Dedifferentiated amniotic fluid mesenchymal stem cell (primary cell): ENCODE data around the gene RAVER1.
"Not testable (repeated sequence)": the region's sequence is repeated elsewhere in the genome, so short reads cannot be mapped to it uniquely, and the experiment has no call there.

Experiments used
- DNase-seq: peaks from one replicate; pipeline ENCODE4 v3.0.0-alpha.2; 2016; ENCODE audit errors: extremely low spot score

RAVER1 gene, protein sequence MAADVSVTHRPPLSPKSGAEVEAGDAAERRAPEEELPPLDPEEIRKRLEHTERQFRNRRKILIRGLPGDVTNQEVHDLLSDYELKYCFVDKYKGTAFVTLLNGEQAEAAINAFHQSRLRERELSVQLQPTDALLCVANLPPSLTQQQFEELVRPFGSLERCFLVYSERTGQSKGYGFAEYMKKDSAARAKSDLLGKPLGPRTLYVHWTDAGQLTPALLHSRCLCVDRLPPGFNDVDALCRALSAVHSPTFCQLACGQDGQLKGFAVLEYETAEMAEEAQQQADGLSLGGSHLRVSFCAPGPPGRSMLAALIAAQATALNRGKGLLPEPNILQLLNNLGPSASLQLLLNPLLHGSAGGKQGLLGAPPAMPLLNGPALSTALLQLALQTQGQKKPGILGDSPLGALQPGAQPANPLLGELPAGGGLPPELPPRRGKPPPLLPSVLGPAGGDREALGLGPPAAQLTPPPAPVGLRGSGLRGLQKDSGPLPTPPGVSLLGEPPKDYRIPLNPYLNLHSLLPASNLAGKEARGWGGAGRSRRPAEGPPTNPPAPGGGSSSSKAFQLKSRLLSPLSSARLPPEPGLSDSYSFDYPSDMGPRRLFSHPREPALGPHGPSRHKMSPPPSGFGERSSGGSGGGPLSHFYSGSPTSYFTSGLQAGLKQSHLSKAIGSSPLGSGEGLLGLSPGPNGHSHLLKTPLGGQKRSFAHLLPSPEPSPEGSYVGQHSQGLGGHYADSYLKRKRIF

DNA sequence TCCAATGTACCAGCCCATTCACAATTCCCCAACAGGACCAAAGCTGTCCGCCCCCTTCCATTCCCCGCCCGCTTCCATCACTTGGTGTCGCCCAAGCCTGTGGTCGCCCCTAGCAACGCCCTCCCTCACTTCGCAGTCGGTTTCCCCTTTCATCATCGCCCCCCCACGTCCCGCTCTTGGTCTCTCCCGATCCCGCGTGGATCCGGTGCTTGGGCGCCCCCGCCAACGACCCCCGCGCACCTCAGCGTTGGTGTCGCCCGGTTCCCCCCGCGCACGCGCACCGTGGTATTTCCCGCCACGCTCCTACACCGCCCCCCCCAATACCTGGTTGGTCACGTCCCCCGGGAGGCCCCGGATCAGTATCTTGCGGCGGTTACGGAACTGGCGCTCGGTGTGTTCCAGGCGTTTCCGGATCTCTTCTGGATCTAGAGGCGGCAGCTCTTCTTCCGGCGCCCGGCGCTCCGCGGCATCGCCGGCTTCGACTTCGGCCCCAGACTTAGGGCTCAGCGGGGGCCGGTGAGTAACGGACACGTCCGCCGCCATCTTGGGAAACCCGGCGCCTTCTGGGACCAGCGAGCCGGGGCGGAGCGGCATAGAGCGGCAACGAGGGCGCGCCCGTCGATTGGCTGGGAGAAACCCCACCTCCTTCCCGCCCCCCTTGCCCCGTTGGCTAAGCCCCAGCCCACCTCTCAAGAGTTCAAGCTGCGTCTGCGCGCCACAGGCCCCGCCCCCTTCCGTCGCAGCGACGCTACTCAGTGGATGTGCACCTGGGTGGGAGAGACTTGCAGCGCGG lies at the start of gene RAVER1:
Gene RAVER1 (minus strand): TSS at position 565 of the 793 bp plus-strand sequence. CDS start 22 bp downstream, at position 543.
- peak; percentile 96 for DNase-seq

DNA sequence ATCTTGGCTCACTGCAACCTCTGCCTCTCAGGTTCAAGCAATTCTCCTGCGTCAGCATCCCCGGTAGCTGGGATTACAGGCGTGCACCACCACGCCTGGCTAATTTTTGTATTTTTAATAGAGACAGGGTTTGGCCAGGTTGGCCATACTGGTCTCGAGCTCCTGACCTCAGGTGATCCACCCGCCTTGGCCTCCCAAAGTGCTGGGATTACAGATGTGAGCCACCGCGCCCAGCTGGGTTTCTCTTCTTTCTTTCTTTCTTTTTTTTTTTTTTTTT lies 49.8 kb upstream of the RAVER1 start:
- not testable (repeated sequence) for DNase-seq

DNA sequence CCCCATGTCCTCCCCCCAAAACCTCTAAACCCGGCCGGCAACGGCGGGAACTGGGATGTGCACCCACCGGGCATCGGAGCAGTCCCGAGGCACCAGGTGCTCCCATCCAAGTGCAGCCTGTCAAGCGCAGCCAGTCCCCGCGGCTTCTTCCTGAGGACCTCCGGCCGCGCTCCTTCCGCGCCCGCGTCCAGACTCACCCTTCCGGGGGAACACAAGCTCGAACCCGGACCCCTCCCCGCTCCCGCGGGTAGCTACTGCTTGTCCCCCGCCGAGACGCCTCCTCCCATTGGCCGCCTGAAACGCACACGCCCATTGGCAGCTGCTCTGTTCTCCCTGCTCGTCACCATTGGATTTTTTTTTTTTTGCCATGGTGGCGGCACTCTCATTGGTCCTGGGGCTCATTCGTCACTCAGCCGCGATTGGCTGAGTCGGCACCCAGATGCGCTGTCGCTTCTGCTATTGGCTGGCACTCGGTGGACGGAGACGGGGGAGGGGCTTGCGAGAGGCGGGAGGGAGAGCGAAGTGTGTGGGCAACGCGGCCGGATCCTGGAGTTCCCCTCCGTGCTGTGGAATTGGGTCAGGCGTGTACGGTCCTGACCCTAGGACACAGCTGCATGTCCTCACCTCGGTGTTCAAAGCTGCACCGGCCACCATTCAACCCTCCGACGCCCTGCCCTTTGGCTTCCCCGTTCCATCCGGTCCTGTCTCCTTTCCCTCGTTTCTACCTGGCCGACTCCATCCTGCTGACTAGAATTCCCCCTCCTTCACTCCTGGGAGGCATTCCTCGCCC lies 47.2 kb upstream of the RAVER1 start, which contains the start of gene TYK2:
Gene TYK2 (minus strand): TSS at position 260 of the 790 bp plus-strand sequence. CDS start 2,166 bp downstream, outside the sequence.
- DNase-seq: peak; percentile 98

DNA sequence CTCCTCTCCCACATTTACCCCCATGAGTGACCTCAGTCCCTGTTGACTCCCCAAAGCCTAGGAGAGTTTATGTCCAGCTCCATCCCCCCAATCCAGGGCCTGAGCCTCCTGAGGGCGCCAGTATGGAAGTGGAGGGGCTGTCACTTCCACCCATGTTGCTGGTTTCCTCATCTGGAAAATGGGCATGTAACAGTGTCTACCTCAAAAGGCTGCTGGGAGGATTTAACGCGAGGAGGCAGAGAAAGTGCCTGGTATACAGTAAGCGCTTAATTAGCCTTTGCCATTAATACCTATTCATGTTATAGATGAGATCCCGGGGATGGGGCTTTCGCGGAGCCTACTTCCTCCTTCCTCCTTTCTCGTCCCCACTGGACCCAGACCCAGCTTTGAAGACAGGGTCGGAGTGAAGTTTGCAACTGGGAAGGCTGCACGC lies 46.6 kb upstream of the RAVER1 start:
- no peak for DNase-seq

DNA sequence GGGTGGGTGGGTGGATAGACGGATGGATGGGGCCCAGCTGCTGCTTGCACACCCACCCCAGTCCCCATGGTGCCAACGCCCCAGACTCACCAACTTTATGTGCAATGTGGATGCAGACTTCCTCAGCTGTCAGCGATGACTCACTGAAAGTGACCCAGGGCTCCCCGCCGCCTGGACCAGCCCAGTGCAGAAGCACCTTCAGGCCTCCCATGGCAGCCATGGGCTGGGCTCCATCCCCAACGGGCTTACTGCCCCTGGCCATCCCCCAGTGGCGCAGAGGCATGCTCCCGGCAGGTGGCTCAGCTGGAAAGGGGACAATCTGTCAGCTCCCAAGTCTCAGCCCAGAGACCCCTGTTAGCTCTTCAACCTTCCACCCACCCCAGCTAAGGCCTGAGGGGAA lies 44.8 kb upstream of the RAVER1 start:
- no peak for DNase-seq

DNA sequence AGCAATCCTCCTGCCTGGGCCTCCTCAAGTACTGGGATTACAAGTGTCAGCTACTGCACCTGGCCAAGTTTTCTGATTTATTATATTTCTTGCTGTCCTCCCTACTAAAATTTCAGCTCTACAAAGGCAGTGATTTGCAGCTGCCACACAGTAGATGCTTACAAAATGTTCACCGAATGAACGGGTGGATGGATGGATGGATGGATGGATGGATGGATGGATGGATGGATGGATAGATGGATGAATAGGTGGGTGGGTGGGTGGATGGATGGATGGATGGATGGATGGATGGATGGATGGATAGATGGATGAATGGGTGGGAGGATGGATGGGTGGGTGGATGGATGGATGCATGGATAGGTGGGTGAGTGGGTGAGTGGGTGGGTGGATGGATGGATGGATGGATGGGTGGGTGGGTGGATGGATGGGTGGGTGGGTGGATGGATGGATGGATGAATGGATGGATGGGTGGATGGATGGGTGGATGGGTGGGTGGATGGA lies 43.9 kb upstream of the RAVER1 start:
- DNase-seq: not testable (repeated sequence)

DNA sequence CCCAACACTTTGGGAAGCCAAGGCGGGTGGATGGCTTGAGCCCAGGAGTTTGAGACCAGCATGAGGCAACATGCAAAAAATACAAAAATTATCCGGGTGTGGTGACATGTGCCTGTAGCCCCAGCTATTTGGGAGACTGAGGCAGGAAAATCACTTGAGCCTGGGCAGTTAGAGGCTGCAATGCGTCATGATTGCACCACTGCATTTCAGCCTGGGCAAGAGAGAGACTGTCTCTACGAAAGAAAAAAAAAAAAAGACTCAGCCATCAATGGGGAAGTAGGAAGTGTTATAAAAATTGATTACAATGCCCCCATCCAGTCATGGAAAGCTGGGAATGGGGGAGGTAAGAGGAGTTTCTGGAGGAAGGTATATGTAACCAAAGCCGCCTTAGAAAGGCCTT lies 41.6 kb upstream of the RAVER1 start:
- DNase-seq: no peak

DNA sequence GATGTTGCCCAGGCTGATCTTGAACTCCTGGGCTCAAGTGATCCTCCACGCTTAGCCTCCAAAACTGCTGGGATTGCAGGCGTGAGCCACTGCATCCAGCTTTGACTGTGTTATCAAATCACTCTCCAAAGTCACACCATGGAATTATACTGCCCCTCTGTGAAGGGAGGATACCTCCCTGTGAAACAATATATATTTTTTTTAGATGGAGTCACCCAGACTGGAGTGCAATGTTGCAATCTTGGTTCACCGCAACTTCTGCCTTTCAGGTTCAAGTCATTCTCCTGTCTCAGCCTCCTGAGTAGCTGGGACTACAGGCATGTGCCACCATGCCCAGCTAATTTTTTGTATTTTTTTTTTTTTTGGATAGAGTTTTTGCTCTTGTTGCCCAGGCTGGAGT lies 39.4 kb upstream of the RAVER1 start:
- DNase-seq: no peak

DNA sequence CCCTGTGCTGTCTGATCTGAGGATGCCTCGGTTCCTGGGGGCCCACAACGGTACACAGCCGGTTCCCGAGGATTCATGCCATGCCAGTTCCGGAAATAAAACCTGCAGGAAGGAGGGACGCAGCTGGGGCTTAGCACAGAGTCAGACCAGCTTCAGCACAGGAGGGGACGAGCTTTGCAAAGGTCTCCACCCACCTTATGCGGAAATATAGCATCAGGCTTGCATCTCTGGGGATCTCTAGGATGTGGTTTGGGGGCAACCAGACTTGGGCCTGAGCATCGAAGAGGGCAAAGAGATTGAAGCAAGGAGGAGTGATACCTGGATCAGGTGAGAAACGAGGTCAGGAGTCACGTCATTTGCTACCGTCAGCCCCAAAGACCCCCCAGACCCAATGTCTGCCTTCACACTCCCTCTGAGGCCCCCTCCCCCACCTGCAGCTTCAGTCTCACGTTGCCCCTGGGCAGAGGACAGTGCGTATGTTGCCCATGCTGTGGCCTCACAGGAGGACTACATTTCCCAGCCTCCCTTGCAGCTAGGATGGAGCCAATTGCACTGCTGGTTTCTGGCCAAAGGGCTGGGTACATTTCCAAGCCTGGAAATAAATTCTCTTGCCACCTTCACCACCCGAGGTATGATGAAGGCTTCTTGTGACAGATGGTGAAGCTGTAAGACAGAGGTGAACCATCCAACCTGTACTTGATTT lies 34.9 kb upstream of the RAVER1 start:
- DNase-seq: no peak

DNA sequence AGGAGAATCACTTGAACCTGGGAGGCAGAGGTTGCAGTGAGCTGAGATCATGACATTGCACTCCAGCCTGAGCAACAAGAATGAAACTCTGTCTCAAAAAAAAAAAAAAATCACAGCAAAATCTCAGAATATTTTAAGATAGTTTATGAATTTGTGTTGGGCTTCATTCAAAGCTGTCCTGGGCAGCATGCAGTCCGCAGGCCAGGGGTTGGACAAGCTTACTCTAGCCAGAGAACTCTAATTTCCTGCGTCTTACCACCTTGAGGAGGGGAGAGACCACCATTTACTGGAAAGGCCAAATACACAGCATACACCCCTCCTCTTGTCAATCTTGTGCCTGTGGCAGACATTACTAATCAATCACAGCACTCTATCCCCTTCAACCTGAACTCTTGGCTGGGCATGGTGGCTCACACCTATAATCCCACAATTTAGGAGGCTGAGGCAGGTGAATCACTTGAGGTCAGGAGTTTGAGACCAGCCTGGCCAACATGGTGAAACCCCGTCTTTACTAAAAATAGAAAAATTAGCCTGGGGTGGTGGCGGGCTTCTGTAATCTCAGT lies 33.7 kb upstream of the RAVER1 start:
- not testable (repeated sequence) for DNase-seq

DNA sequence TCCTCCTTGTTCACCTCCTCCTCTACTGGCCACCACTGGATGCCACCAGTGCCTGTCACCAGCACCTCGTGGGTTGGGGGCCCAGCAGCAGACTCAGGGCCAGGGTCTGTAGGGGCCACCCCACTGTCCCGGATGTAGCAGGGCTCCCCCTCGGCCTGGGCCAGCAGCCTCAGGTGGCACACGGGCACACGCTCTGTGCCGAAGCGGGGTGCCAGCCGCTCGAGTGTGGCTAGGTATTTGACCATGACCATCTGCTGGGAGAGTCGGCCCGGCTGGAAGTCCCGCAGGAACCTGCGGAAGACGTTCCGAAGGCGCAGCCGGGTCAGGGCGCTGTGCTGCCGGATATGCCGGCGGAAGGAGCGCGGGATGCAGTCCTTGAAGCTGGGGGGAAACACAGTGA lies 32.2 kb upstream of the RAVER1 start:
- DNase-seq: no peak

DNA sequence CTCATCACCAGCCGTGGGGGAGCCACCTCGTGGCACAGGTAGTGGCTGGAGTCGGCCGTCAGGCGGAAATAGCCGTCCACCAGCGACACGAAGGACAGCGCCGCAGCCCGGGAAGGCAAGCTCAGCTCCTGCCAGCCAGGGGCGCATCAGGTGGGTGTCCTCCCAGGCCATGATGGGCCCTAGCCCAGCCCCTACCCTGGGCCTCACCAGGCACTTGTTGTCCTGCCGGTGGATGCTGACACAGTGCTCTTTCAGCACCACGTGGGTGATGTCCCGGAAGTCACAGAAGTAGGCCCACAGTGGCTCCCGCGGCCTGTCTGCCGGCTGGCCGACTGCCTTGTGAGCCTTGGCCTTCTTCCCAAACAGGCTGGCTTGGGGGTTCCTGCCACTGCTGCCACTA lies 31.3 kb upstream of the RAVER1 start:
- no peak for DNase-seq

DNA sequence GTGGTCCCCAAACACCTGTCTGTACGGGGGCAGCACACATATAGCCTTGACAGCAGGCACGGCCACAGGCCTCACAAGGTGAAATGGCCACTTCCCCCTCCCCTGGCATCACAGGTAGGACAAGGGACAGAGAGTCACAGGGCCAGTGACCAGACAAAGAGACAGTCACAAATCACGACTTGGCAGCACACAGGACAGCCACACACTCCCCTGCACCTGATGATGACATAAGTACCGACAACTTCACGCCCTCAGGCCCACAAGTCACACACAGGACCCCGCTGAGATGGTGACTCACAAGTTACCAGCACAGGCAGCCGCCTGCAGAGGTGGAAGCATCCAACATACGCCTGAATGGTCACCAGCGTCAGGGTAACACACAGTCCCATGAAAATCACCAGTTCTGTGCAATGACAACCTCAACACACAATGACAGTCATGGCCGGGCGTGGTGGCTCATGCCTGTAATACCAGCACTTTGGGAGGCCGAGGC lies 30.5 kb upstream of the RAVER1 start:
- DNase-seq: no peak

DNA sequence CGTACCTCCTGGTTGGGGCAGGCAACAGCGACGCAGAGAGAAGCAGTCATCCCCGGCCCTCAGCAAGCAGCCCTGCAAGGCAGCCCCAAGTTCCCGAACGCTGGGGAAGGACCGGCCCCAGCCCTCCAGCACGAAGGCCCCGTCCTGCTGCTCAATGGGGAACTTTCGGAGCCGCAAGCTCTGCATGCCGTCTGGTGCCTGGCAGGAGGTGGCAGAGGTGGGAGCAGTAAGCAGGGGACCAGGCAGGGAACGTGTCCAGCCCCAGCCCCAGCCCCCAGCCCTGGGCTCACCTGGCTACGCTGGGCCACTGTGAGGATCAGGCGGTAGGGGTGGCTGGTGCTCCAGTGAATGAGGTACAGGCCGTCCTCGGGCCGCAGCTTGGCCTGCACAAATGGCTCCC lies 28.9 kb upstream of the RAVER1 start:
- no peak for DNase-seq

DNA sequence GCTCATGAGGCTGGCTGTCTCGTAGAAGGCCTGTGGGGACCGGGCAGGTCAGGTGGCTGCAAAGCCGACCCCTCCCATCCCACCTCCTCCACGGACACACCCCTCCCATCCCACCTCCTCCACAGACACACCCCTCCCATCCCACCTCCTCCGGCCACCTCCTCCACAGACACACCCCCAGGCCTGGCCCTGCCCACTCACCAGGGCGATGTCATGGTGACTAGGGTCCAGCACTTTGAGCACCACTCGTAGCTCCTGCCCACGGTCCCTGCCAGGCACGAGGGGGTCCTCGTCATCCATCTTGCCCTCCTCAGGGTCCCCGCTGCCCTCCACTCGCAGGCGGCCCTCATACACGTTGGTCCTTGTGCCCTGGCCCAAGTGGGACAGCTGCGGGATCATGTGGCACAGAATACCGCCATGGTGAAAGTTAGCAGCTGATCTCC lies 28.3 kb upstream of the RAVER1 start:
- DNase-seq: no peak

DNA sequence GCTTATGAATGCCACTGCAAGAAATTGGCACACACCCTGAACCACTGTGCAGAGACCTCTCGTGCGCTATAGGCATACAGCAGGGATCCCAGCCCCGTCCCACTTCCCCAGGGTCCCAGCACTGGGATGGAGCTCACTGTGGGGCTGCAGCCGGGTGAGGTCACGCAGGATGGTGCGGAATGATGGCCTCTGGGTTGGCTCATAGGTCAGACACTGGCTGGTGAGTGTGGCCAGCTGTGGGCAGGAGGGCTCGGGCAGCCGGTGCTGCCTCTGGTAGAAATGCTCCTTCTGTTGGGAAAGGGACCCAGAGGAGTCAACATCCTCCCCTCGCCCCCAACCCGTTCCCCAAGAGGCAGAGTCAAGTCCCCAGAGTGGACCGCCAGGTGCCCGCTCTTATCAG lies 23.1 kb upstream of the RAVER1 start:
- no peak for DNase-seq

DNA sequence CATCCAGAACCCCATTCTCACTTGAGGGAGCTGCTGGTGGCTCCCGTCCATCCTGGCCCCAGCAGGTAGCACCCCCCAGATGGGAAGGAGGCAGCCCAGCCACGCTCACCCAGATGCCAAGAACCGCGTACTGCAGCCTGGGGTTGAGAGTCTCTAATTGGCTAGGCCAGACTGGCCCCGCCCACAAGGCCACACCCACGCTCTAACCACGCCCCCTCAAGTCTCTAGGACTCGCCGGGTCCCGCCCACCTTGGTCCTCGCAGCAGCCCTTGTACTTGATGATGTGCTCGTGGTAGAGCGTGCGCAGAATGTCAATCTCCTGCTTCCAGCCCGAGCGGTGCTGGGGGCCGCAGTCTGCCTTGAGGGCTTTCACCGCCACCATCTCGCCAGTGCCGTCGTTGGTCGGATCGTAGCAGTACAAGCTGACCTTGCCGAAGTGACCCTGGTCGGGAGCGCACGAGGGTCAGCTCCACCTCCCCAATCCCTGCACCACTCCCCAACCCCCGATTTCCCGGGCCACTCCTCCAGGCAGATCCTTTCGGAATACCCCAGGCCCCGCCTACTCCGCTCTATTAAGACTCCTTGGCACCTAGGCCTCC lies 20.6 kb upstream of the RAVER1 start:
- no peak for DNase-seq

DNA sequence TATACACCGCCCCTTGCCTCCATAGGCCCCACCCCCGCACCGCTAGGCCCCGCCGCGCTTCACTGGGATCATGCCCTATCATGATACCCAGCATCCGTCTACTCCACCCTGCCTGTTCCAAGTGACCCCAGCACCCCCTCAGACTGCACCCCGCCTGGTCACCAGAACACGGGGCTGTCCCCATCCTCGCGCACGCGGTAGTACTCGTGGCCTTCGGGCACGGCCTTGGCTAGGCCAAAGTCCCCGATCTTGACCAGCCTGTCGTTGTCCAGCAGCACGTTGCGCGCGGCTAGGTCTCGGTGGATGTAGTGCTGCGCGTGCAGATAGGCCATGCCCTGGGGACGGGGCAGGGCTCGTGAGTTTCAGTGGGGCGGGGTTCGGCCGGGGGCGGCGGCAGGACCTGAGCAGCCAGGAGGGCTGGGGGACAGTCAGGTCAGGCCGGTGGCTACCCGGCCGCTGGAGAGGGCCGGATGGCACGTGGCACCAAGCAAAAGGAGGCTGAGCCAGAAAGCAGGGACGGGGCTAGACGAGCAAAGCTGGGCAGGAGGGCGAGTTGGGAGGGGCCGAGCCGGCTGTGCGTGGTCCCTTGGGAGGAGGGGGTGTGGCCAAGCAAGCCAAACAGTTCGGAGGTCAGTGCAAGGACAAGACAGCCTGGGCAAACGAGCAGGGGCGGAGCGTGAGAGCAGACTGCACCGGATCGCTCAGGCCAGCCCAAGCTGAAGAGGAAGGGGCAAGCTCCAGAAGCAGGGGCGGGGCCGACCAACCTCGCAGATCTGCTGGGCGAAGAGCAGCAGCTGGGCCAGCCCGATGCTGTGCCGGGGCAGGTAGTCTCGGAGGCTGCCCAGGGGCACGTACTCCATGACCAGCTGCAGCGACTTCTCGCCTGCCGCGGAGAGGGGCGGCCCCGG lies 19.7 kb upstream of the RAVER1 start:
- DNase-seq: no peak

DNA sequence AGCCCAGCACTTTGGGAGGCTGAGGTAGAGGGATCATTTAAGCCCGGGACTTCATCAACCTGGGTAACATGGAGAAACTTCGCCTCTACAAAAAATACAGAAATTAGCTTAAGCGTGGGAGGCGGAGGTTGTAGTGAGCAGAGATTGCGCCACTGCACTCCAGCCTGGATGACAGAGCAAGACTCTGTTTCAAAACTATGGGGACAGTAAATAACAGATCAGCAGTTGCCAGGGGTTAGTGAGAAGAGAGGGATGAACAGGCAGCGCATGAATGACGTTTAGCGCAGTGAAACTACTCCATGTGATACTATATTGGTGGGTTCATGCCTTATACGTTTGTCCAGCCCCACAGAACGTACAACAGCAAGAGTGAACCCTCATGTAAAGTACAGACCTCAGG lies 13.2 kb upstream of the RAVER1 start:
- DNase-seq: no peak
